Endothelial cell of umbilical vein (primary cell): ENCODE data around the gene FLT4. TPM values are rescaled to one million over a fixed set of nuclear protein-coding genes. Genes with fewer than 3 reads are reported as not detected.

Source experiments
- BruUV-seq: library from RNA; stranded (reverse); fragments of 400-500 nt; replicated peaks from 2 replicates; lab custom pipeline; 2021; lab: Mats Ljungman, UMichigan
- CTCF ChIA-PET: fragments of 300-600, 350-600 bp; sonication (Branson Sonifier 250); formaldehyde crosslinking; loops from one replicate; lab custom pipeline; 2021; ENCODE audit warnings: antibody characterized with exemption, inconsistent platforms; lab: Charles Lee
- POLR2A ChIA-PET: fragments of 300-600, 350-600 bp; sonication (Branson Sonifier 250); formaldehyde crosslinking; loops from one replicate; lab custom pipeline; 2021; ENCODE audit warnings: antibody characterized with exemption, inconsistent platforms; lab: Charles Lee
- DNase-seq: peaks from one replicate; pipeline ENCODE4 v3.0.0-alpha.2; 2011; ENCODE audit warnings: low read depth, low spot score
- FAIRE-seq: peaks from 2 replicates; lab custom pipeline; 2011; peaks lifted over from hg19 to GRCh38; lab: Jason Lieb, UNC
- H2AFZ ChIP-seq: 2 replicates; pipeline ENCODE4 v1.6.0; 2012; ENCODE audit warnings: low read depth, low read length, control low read depth, inconsistent platforms
- H3K27ac ChIP-seq: 2 replicates; pipeline ENCODE4 v1.5.1; 2011; ENCODE audit warnings: low read depth, mild to moderate bottlenecking, control low read depth, low read length, moderate library complexity; ENCODE audit not compliant: insufficient read depth
- H3K27me3 ChIP-seq, 2 experiments: 2 replicates each; pipeline versions ENCODE4 v1.6.0 to v1.6.1; 2011; ENCODE audit warnings: low read length in 2 of 2, mixed read lengths in 1 of 2; ENCODE audit not compliant: control insufficient read depth in 2 of 2, insufficient read depth in 2 of 2
- H3K36me3 ChIP-seq, 2 experiments: 2 replicates in 1 of 2; 3 replicates in 1 of 2; pipeline ENCODE4 v1.5.1; 2011; ENCODE audit warnings: low read length in 2 of 2, mild to moderate bottlenecking in 1 of 2, moderate library complexity in 1 of 2; ENCODE audit not compliant: control insufficient read depth in 2 of 2, insufficient read depth in 2 of 2; ENCODE audit errors: extremely low read depth in 1 of 2
- H3K4me1 ChIP-seq: 3 replicates; pipeline ENCODE4 v1.5.1; 2011; ENCODE audit warnings: mild to moderate bottlenecking, low read length; ENCODE audit not compliant: control insufficient read depth, insufficient read depth; ENCODE audit errors: extremely low read depth
- H3K4me2 ChIP-seq: 2 replicates; pipeline ENCODE4 v1.6.1; 2011; ENCODE audit warnings: low read length, control low read depth, mixed read lengths; ENCODE audit not compliant: insufficient read depth
- H3K4me3 ChIP-seq, 3 experiments: fragments of 200-600 bp in 1 of 3; sonication (generic), shearing (Covaris generic) in 1 of 3; replicated peaks in 1 of 3; 2 replicates each; pipeline ENCODE4 v1.5.1; 2011 to 2016; ENCODE audit warnings: control low read depth in 3 of 3, low read length in 3 of 3, mild to moderate bottlenecking in 2 of 3, inconsistent platforms in 1 of 3, low read depth in 1 of 3, moderate library complexity in 1 of 3; ENCODE audit not compliant: insufficient read depth in 1 of 3
- H3K79me2 ChIP-seq: 2 replicates; pipeline ENCODE4 v1.6.0; 2012; ENCODE audit warnings: low read length, inconsistent platforms; ENCODE audit not compliant: control insufficient read depth, insufficient read depth
- H3K9ac ChIP-seq: replicated peaks from 2 replicates; pipeline ENCODE3; 2011; ENCODE audit warnings: low read length, control low read depth; ENCODE audit not compliant: insufficient read depth; ENCODE audit errors: extremely low read depth
- H3K9me1 ChIP-seq: replicated peaks from 3 replicates; pipeline ENCODE4 v1.6.0; 2011; ENCODE audit warnings: mild to moderate bottlenecking, low read length; ENCODE audit not compliant: control insufficient read depth, insufficient read depth; ENCODE audit errors: extremely low read depth
- H3K9me3 ChIP-seq: replicated peaks from 2 replicates; pipeline ENCODE4 v1.5.1; 2012; ENCODE audit warnings: low read length, inconsistent platforms; ENCODE audit not compliant: control insufficient read depth, insufficient read depth
- H4K20me1 ChIP-seq: replicated peaks from 2 replicates; pipeline ENCODE3; 2011; ENCODE audit warnings: mild to moderate bottlenecking, low read length; ENCODE audit not compliant: control insufficient read depth, insufficient read depth; ENCODE audit errors: extremely low read depth
- CTCF ChIP-seq, 2 donors: IDR thresholded peaks; 1 replicate in 1 of 2; 2 replicates in 1 of 2; pipeline ENCODE4 v1.5.1; 2011; ENCODE audit warnings: low read length in 2 of 2, mild to moderate bottlenecking in 2 of 2, moderate library complexity in 2 of 2, control low read depth in 1 of 2, inconsistent platforms in 1 of 2, low read depth in 1 of 2; ENCODE audit not compliant: insufficient read depth in 1 of 2; ENCODE audit errors: extremely low read depth in 1 of 2
- EZH2 ChIP-seq: IDR thresholded peaks from 2 replicates; pipeline ENCODE4 v1.6.1; 2012; ENCODE audit warnings: borderline replicate concordance, low read depth, mild to moderate bottlenecking, moderate library complexity, low read length, inconsistent platforms; ENCODE audit not compliant: severe bottlenecking
- FOS ChIP-seq: IDR thresholded peaks from 2 replicates; pipeline ENCODE4 v1.6.1; 2011; ENCODE audit warnings: mild to moderate bottlenecking, low read length, moderate library complexity, borderline replicate concordance; ENCODE audit not compliant: insufficient read depth
- GATA2 ChIP-seq: IDR thresholded peaks from 2 replicates; pipeline ENCODE4 v1.7.0; 2011; ENCODE audit warnings: low read depth, mild to moderate bottlenecking, moderate library complexity, mixed read lengths, low read length; ENCODE audit not compliant: insufficient read length, insufficient read depth
- JUN ChIP-seq: IDR thresholded peaks from 2 replicates; pipeline ENCODE4 v1.6.1; 2011; ENCODE audit warnings: borderline replicate concordance, low read depth; ENCODE audit not compliant: insufficient read length, insufficient read depth
- MYC ChIP-seq: IDR thresholded peaks from one replicate; pipeline ENCODE4 v1.6.1; 2011; ENCODE audit warnings: mild to moderate bottlenecking, low read depth, low read length
- POLR2A ChIP-seq: IDR thresholded peaks from 2 replicates; pipeline ENCODE4 v1.6.1; 2012; ENCODE audit warnings: low read depth, mild to moderate bottlenecking, control low read depth, low read length
- POLR2AphosphoS5 ChIP-seq: IDR thresholded peaks from 2 replicates; pipeline ENCODE4 v1.6.1; 2012; ENCODE audit warnings: low read depth, mild to moderate bottlenecking, control low read depth, low read length, moderate library complexity; ENCODE audit not compliant: insufficient read depth
- dilution Hi-C: fragments of 300-500 bp; cut with MboI; formaldehyde crosslinking; loops from one replicate; pipeline ENCODE4 v1.15.0; 2019; ENCODE audit warnings: low sequenced_read_pairs; ENCODE audit not compliant: extremely low pct_ligation_motif_present
- intact Hi-C: fragments of 100-400 bp; cut with micrococcal nuclease; formaldehyde crosslinking; loops from one replicate; pipeline ENCODE4 v1.10.0; 2022
- polyA plus RNA-seq, 4 experiments: library from polyadenylated mRNA; depleted of rRNA in 3 of 4; stranded (reverse) in 3 of 4; unstranded in 1 of 4; fragments of >200 nt; gene quantifications; 2 replicates each; pipeline versions ENCODE4 v1.2.1 to v1.2.3, GENCODE V29; 2011 to 2012; ENCODE audit warnings: missing spikeins in 1 of 4
- total RNA-seq: library from RNA; stranded (reverse); gene quantifications from 2 replicates; pipeline ENCODE4 v1.2.3, GENCODE V29; 2021
- TF ChIP-seq, protein P1 (sequence below): IDR thresholded peaks from 2 replicates; pipeline ENCODE4 v1.6.1; 2011; ENCODE audit not compliant: insufficient read depth, insufficient read length

The FLT4 gene
- total and polyA plus RNA-seq, 2 donors (not counting 3 experiments of a cell fraction or from before 2014, with no cell fraction given): 44.4 to 71.5 TPM

GRCh38 chr5:180609386-180609785 lies 40.0 kb downstream of the FLT4 start:
- Histone ChIP-seq H3K36me3 (peaks cover 0 to 2% of the 10 kb centered on the region in 2 experiments), H4K20me1 (no peaks in the 10 kb centered on the region), H3K4me3 (no peak overlapping the region), H3K79me2 (no peaks in the 10 kb centered on the region), H3K27ac (no peak overlapping the region), H3K9ac (no peak overlapping the region), H3K4me2 (no peak overlapping the region), H2AFZ (no peak overlapping the region), H3K4me1 (no peaks in the 10 kb centered on the region), H3K9me1 (no peaks in the 10 kb centered on the region), H3K9me3 (no peaks in the 10 kb centered on the region), H3K27me3 (no peaks in the 10 kb centered on the region)
- BruUV-seq: no TSS peak
- ChIA-PET POLR2A (no interaction called here), CTCF (no interaction called here)
- TF ChIP-seq CTCF (IDR thresholded peaks at IDR 0.05; ENCODE audit: extremely low read depth in 1 of 2, insufficient read depth in 1 of 2, low read depth in 1 of 2, low read length in 2 of 2): no peak
- TF ChIP-seq GATA2: no peak
- no peak for TF ChIP-seq FOS
- no peak for TF ChIP-seq EZH2
- no peak for TF ChIP-seq POLR2A
- TF ChIP-seq POLR2AphosphoS5: no peak
- TF ChIP-seq, protein P1, sequence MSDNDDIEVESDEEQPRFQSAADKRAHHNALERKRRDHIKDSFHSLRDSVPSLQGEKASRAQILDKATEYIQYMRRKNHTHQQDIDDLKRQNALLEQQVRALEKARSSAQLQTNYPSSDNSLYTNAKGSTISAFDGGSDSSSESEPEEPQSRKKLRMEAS: no peak
- TF ChIP-seq JUN: no peak
- no peak for TF ChIP-seq MYC
- FAIRE-seq (no peak), DNase-seq (no peak)
- intact Hi-C loops: no loop called here
- dilution Hi-C loops: no loop called here
